NCI-H2171 (cell line): ENCODE data around the gene TMEM35B.
"Not testable (repeated sequence)": the region's sequence is repeated elsewhere in the genome, so short reads cannot be mapped to it uniquely, and the experiment has no call there.

Source experiments
- DNase-seq: peaks from one replicate; lab custom pipeline; 2025; lab: John Stamatoyannopoulos, UW

The TMEM35B gene

DNA sequence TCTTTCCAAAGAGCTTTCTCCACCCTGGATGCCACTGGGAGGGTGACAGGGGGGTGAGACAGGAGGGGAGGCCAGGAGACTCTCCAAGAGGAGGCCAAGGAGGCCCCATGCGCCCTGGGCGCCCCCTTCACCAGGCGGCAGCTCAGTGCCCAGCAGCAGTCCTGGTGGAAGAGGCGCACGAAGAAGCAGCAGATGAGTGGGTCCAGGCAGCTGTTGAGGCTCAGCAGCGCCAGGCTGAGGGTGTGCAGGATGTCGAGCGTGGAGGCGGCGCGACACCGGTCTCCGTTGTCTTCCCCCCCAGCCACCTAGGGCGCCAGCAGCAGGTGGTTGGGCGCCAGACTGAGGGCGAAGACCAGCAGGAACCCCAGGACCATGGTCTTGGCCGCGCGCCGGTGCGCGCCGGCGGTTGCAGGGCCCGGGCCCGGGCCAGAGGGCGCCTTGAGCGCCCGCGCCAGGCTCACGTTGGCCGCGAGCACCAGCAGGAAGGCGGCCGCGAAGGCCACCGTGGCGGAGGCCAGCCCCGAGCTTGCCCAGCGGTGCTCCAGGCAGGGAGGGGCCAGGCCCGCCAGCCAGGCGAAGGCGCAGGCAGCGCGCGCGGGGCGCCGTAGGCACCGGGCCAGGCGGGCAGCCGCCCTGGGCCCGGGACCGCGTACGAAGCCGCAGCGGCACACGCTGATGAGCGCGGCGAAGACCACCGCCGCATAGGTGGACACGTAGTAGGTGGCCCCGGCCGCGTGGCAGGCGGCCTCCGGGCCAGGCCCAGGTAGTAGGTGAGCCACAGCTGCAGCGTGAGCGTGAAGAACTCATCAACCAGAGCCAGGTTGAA lies 8.6 kb downstream of the TMEM35B start:
- no peak for DNase-seq

DNA sequence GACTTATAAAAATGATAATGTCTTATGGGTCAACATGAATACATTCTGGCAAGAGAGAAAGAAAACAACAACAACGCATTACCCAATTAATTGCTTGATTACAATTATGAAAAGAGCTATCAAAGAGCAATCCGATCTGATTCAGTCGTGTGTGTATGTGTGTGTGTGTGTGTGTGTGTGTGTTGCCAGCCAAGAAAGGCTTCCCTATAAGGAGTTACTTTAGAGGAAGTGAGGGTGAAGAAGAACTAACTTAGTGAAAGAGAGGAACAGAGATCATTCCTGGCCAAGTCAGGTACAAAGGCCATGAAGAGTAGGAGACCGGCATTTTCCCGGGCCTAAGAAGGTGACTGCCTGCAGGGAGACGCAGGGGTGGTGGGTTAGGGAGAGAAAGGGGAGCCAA lies 9.4 kb downstream of the TMEM35B start:
- no peak for DNase-seq

DNA sequence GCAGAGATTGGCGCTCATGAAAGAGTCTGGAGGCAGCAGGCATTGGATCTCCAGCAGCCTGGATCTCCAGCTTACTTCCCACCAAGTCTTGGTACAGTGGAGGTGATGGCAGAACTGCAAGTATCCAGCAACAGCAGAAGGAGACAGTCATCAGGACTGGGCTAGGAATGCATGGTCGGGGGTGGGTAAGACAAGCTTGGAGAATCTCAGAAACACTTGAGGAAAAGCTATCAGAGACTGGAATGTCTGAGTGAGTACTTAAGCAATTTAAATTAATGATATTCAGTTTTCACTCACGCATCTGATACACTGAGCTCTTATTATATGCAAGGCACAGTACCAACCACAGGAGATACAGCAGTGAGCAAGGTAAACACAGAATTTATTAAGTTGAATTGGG lies 9.8 kb downstream of the TMEM35B start:
- DNase-seq, result no peak

DNA sequence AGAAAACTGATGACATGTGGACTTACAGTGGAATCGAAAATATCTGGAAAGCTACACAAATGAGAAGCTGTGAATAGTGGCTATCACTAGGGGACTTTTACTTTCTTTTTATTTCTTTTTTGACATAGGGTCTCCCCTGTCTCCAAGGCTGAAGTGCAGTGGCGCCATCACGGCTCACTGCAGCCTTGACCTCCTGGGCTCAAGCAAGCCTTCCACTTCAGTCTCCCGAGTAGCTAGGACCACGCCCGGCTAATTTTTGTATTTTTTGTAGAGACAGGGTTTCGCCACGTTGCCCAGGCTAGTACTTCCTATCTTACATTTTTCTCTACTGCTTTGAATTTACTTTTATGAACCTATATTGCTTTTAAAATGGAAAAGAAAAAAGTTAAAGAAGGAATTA lies 10.5 kb downstream of the TMEM35B start:
- no peak for DNase-seq

DNA sequence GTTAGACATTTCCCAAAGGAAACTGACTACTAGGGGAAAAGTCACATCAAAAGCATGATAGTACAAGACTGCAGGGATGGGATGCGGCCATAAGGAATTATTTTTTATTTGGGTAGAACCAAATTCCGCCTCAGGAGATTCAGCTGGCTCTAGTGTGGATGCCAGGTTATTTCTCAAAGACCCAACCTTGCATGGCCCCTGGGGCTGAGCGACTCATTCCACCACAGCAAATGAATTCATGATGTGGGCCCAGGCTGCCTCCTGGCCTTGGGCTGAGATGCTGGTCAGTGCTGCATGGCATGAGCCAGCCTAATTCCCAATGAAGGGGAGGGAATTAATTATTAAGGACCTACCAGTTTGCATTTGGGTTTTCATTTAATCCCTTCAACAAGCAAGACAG lies 11.8 kb downstream of the TMEM35B start:
- DNase-seq, result no peak

DNA sequence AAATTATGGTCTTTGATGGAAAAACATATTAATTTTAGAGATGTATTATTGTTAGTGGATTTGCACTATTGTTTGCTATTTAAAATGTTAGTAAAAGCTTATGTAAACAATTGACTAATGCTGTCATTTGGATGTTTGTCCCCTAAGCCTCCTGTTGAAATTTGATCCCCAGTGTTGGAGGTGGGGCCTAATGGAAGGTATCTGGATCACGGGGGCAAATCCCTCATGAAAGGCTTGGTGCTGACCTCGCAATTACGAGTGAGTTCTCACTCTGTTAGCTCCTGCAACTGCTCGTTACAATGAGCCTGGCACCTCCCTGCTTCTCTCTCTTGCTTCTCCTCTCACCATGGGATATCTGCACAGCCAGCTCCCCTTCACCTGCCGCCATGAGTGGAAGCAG lies 14.3 kb downstream of the TMEM35B start:
- DNase-seq, result no peak

DNA sequence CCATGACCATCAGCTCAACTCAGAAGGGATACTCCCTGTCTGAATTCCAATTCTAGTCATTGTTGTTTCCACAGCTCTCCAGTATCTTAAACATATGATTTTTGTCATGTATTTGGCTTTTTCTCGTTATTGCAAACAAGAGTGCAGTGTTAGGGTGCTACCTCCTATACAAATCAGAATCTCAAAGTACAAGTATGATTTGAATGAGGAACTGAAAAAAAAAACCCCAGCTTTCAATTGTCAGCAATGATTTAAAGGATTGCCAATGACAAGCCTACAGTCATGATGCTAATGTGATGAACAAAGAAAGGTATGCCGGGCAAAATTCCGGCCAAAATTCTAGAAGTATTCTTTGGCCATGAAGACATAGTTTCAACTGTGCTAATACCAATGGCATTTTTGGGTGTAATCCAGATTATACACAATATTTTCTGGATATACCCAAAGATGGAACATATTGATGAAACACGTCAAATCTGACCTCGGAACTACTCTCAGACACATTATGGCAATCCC lies 14.9 kb downstream of the TMEM35B start:
- no peak for DNase-seq

DNA sequence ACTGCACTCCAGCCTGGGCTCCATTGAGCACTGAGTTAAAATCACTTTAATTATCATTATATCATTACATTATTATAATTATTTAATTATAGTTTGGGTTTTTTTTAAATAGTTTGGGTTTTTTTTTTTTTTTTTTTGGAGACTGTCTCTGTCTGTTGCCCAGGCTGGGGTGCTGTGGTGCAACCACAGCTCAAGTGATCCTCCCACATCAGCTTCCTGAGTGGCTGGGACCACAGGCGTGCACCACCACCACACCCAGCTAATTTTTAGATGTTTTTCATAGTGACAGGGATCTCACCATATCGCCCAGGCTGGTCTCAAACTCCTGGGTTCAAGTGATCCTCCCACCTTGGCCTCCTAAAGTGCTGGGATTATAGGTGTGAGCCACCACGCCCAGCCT lies 16.9 kb downstream of the TMEM35B start:
- DNase-seq, result not testable (repeated sequence)

DNA sequence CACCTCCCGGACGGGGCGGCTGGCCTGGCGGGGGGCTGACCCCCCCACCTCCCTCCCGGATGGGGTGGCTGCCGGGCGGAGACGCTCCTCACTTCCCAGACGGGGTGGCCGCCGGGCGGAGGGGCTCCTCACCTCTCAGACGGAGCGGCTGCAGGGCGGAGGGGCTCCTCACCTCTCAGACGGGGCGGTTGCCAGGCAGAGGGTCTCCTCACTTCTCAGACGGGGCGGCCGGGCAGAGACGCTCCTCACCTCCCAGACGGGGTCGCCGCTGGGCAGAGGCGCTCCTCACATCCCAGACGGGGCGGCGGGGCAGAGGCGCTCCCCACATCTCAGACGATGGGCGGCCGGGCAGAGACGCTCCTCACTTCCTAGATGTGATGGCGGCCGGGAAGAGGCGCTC lies 17.5 kb downstream of the TMEM35B start:
- not testable (repeated sequence) for DNase-seq

DNA sequence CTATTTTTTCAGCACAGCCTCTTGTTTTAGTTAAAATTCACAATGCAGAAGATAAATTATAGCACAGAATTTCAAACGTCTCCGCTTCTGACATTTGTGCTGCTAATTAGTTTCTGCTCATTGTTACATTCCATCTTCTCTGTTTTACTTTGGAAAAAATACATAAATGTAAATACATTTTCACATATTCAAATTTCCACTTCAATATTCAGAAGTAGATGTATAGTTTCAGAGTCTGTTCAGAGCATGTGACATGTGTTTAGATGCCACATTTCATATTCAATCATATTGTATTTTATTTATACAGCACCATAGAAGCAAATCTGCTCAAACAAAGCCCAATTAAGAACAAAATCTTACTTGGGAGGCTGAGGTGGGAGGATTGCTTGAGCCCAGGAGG lies 19.6 kb downstream of the TMEM35B start:
- DNase-seq, result no peak

DNA sequence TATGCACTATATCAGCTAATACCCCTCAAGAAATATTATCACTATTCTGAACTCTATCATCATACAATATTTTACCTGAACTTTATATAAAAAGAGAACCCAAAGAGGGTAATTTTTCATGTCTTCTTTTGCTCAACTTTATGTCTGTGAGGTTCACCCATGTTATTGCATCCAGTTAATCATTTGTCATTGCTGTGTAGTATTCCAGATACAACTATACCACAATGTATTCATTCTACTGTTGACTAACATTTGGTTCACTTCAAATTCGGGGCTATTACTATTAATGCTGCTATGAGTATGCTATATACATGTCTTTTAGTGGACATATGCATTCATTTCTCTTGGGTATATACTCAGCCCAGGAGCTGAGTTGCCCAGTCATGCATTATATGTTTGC lies 34.7 kb downstream of the TMEM35B start:
- no peak for DNase-seq

DNA sequence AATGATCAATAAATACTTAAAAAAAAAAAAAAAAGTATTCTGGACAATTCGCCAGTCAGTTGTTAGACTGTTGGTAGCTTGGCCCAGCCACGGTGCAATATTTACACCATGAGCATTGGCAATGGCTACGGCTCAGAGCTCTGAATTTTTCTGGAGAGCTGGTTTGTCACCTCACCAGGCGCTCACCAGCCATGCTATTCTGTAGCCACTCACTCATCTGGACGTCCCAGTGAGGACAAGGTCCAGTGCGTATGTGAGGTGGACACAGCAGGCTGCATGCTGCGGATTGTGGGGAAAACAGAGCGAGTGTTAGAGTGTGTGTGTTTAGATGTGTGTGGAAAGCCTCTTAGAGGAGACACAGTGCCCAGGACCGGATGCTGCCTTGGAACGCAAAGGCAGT lies 36.4 kb downstream of the TMEM35B start:
- not testable (repeated sequence) for DNase-seq

DNA sequence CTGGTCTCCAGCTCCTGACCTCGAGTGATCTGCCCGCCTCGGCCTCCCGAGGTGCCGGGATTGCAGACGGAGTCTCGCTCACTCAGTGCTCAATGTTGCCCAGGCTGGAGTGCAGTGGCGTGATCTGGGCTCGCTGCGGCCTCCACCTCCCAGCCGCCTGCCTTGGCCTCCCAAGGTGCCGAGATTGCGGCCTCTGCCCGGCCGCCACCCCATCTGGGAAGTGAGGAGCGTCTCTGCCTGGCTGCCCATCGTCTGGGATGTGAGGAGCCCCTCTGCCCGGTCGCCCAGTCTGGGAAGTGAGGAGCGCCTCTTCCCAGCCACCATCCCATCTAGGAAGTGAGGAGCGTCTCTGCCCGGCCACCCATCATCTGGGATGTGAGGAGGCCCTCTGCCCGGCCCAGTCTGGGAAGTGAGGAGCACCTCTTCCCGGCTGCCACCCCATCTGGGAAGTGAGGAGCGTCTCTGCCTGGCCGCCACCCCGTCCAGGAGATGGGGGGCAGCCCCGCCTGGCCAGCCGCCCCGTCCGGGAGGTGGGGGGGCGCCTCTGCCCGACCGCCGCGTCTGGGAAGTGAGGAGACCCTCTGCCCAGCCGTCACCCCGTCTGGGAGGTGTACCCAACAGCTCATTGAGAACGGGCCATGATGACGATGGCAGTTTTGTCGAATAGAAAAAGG lies 37.4 kb downstream of the TMEM35B start:
- DNase-seq, result not testable (repeated sequence)

DNA sequence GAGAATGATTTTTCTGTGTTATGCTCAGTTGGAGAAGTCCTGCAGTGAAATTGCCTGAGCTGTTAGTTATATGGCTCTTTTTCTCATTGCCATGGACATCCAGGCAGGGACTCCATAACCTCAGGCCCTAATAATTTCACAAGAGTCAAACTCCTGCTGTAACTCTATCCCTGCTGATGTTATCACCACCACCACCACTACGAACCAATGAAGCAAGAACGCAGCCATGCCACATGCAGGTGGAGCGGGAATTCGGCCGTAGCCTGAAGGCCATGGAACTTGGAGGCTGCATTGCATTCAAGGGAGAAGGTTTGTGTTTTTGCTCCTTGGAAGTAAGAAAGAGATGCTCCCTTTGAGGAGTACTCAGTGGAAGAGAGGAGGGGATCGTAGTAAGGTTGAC lies 38.9 kb downstream of the TMEM35B start:
- DNase-seq, result no peak

DNA sequence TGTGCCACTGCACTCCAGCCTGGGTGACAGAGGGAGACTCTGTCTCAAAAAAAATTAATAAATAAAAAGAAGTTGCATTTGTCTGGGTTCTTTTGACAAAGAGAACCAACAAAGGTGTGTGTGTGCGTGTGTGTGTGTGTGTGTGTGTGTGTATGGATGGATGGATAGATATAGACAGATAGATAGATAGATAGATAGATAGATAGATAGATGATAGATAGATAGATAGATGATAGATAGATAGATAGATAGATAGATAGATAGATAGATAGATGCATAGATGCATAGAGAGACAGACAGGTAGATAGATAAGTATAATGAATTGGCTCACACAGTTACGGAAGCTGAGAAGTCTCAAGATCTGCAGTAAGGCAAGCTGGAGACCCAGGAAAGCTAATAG lies 43.3 kb downstream of the TMEM35B start:
- not testable (repeated sequence) for DNase-seq
